ENCODE data around the gene KCNE3. TPM values are rescaled to one million over a fixed set of nuclear protein-coding genes. Genes with fewer than 3 reads are reported as not detected.

KCNE3 gene
- total and polyA plus RNA-seq, 2 of the 13 experiments (the other 11 are each of a cell fraction or from before 2014, with no cell fraction given): 0.33 to 2.2 TPM

DNA sequence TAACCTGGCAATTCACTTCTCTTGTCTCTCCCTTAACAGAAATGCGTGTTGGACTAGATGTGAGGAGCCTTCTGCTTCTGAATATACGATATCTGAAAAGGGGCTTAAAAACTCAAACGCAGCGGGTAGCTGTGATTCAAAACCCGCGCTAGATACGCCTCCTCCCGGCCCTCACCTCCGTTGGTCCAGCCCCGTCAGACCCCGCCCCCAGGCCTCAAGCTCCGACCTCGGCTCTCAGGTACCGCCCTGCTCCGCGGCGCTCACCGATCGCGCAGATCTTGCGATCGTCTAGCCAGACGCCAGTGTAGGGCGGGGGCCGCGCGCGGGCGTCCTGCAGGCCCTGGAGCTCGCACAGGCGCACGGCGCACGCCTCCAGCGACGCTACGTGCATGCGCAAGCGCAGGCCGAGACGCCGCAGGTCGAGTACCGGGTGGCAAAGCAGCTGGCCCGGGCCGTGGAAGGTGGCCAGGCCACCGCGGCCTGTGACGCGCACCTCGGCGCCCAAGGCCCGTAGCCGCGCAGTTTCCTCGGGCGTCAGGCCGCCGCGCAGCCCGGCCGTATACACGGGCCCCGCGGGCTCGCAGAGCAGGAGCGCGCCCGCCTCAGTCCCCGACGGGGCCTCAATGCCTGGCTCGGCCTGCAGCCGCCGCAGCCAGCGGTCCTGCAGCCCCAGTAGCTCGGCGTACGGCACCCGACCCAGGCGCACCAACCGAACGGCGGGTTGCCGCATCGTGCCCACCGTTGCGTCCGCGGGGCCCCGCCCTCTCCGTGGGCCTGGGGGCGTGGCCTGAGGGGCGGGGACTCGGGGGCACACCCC is 25.8 kb upstream of the KCNE3 start, which contains the start of gene LIPT2 (continued):
- no peak for TF ChIP-seq AKAP8 (CRISPR knock-in tag; IDR thresholded peaks at IDR 0.05)
- peak; percentile 60; the same call in 1 of the 2 replicates for TF ChIP-seq PHF20 (CRISPR knock-in tag; IDR thresholded peaks at IDR 0.05)
- TF ChIP-seq ZNF30 (CRISPR knock-in tag; IDR thresholded peaks at IDR 0.05): no peak
- no peak for TF ChIP-seq LRRFIP1 (CRISPR knock-in tag; conservative IDR thresholded peaks at IDR 0.05)
- peak; percentile 81; the same call in 1 of the 2 replicates for TF ChIP-seq ZSCAN29 (CRISPR knock-in tag; conservative IDR thresholded peaks at IDR 0.05)
- no peak for TF ChIP-seq TEAD3 (CRISPR knock-in tag; optimal IDR thresholded peaks at IDR 0.05; ENCODE audit: borderline replicate concordance)
- peak; percentile 58; the same call in 1 of the 2 replicates for TF ChIP-seq ZNF232 (CRISPR knock-in tag; IDR thresholded peaks at IDR 0.05; ENCODE audit: borderline replicate concordance)
- TF ChIP-seq RXRB (CRISPR knock-in tag; IDR thresholded peaks at IDR 0.05; ENCODE audit: borderline replicate concordance): no peak
- no peak for TF ChIP-seq SOX6 (IDR thresholded peaks at IDR 0.05)
- TF ChIP-seq SOX6 (CRISPR knock-in tag; IDR thresholded peaks at IDR 0.05): peak; percentile 51; the same call in 1 of the 2 replicates
- TF ChIP-seq ZBTB34 (CRISPR knock-in tag; IDR thresholded peaks at IDR 0.05): peak; percentile 31; the same call in 1 of the 2 replicates
- TF ChIP-seq ZNF180 (CRISPR knock-in tag; IDR thresholded peaks at IDR 0.05; ENCODE audit: borderline replicate concordance, low read depth): no peak
- peak; percentile 92; the same call in 1 of the 2 replicates for TF ChIP-seq EED (CRISPR knock-in tag; IDR thresholded peaks at IDR 0.05)
- TF ChIP-seq UBTF (CRISPR knock-in tag; IDR thresholded peaks at IDR 0.05): peak; percentile 95
- TF ChIP-seq PHF8 (CRISPR knock-in tag; IDR thresholded peaks at IDR 0.05): peak; percentile 90
- TF ChIP-seq WIZ (CRISPR knock-in tag; IDR thresholded peaks at IDR 0.05): no peak; the same call in 1 of the 2 replicates
- peak; percentile 97; the same call in 1 of the 2 replicates for TF ChIP-seq GLI4 (CRISPR knock-in tag; IDR thresholded peaks at IDR 0.05; ENCODE audit: borderline replicate concordance)
- TF ChIP-seq SP1 (IDR thresholded peaks at IDR 0.05): no peak
- TF ChIP-seq SP1 (CRISPR knock-in tag; IDR thresholded peaks at IDR 0.05): peak; percentile 93
- TF ChIP-seq ZBTB20 (CRISPR knock-in tag; IDR thresholded peaks at IDR 0.05; ENCODE audit: borderline replicate concordance, low read depth): no peak; the same call in 1 of the 2 replicates
- TF ChIP-seq ZFP37 (CRISPR knock-in tag; IDR thresholded peaks at IDR 0.05; ENCODE audit: borderline replicate concordance): no peak

Data from HepG2 (cell line).